NB4 (cell line): ENCODE results near the gene PROZ.

Experiments used
- MYC ChIP-seq: IDR thresholded peaks from 2 replicates; pipeline ENCODE4 v1.6.1; 2011; ENCODE audit warnings: low read depth, low read length
- POLR2A ChIP-seq: IDR thresholded peaks from 2 replicates; pipeline ENCODE4 v1.6.1; 2011; ENCODE audit warnings: mild to moderate bottlenecking; ENCODE audit not compliant: insufficient read length; ENCODE audit errors: extremely low read depth
- TF ChIP-seq, protein P1 (sequence below): IDR thresholded peaks from one replicate; pipeline ENCODE4 v1.5.1; 2012; ENCODE audit warnings: low read depth, low read length
- TF ChIP-seq, protein P2 (sequence below): IDR thresholded peaks from 2 replicates; pipeline ENCODE4 v1.6.1; 2011; ENCODE audit warnings: low read depth, low read length

DNA sequence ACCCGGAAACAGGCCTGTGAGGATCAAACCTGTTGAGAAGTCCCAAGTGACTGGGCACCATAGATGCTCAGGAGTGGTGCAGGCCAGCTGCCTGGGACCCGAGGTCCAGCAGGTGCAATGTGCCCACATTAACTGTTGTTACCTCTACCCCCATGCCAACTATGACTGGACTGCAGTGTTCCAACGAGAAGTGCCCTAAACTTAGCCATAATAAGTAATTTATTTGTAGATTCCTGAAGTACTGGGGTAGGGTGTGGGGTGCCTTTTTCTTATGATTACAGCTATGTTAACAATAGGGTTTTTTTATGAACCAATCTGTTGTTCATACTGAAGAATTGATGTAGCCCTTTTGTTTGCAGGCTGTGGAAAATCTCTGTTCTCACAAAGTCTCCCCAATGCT is 60.1 kb downstream of the PROZ start:
- TF ChIP-seq, protein P1, sequence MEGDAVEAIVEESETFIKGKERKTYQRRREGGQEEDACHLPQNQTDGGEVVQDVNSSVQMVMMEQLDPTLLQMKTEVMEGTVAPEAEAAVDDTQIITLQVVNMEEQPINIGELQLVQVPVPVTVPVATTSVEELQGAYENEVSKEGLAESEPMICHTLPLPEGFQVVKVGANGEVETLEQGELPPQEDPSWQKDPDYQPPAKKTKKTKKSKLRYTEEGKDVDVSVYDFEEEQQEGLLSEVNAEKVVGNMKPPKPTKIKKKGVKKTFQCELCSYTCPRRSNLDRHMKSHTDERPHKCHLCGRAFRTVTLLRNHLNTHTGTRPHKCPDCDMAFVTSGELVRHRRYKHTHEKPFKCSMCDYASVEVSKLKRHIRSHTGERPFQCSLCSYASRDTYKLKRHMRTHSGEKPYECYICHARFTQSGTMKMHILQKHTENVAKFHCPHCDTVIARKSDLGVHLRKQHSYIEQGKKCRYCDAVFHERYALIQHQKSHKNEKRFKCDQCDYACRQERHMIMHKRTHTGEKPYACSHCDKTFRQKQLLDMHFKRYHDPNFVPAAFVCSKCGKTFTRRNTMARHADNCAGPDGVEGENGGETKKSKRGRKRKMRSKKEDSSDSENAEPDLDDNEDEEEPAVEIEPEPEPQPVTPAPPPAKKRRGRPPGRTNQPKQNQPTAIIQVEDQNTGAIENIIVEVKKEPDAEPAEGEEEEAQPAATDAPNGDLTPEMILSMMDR, result no peak
- no peak for TF ChIP-seq POLR2A
- TF ChIP-seq, protein P2, sequence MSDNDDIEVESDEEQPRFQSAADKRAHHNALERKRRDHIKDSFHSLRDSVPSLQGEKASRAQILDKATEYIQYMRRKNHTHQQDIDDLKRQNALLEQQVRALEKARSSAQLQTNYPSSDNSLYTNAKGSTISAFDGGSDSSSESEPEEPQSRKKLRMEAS, result no peak
- no peak for TF ChIP-seq MYC
